Naive thymus-derived CD4-positive, alpha-beta T cell (primary cell): ENCODE measurements around the gene FGFRL1. TPM values are rescaled to one million over a fixed set of nuclear protein-coding genes. Genes with fewer than 3 reads are reported as not detected.
A peak's percentile ranks its signal among the peaks of the same experiment; 100 is the strongest.

Experiments used
- ATAC-seq: fragments of 150-1000 bp; cut with Tn5 transposase; 2 replicates; pipeline ENCODE4 v1.10.0; 2021; ENCODE audit warnings: mild to moderate bottlenecking, moderate library complexity
- CTCF ChIA-PET: fragments of 350-600 bp; sonication (Branson Sonifier 250); formaldehyde crosslinking; loops from one replicate; lab custom pipeline; 2021; ENCODE audit warnings: antibody characterized with exemption; lab: Charles Lee
- POLR2A ChIA-PET: fragments of 350-600 bp; sonication (Branson Sonifier 250); formaldehyde crosslinking; loops from one replicate; lab custom pipeline; 2021; ENCODE audit warnings: antibody characterized with exemption, inconsistent platforms; lab: Charles Lee
- DNase-seq, 9 donors: peaks; one replicate each; pipeline versions ENCODE4 v3.0.0 to v3.0.0-alpha.2; 2020 to 2022; ENCODE audit warnings: mixed read lengths in 1 of 9
- H3K27ac ChIP-seq: one replicate; pipeline ENCODE4 v1.7.0; 2013; ENCODE audit warnings: mild to moderate bottlenecking, low read depth, low read length, moderate library complexity
- H3K27me3 ChIP-seq, 2 donors: one replicate each; pipeline ENCODE4 v1.7.0; 2013; ENCODE audit warnings: low read length in 2 of 2, mild to moderate bottlenecking in 2 of 2, moderate library complexity in 2 of 2; ENCODE audit not compliant: control insufficient read depth in 2 of 2, insufficient read depth in 2 of 2
- H3K36me3 ChIP-seq, 3 experiments: 1 replicate in 2 of 3; 2 replicates in 1 of 3; pipeline ENCODE4 v1.7.0; 2013; ENCODE audit warnings: low read length in 3 of 3, mild to moderate bottlenecking in 3 of 3, moderate library complexity in 1 of 3; ENCODE audit not compliant: insufficient read depth in 3 of 3, control insufficient read depth in 2 of 3
- H3K4me1 ChIP-seq, 2 donors: one replicate each; pipeline ENCODE4 v1.7.0; 2013; ENCODE audit warnings: low read length in 2 of 2, mild to moderate bottlenecking in 2 of 2, moderate library complexity in 1 of 2; ENCODE audit not compliant: control insufficient read depth in 2 of 2, insufficient read depth in 2 of 2
- H3K4me3 ChIP-seq: 2 replicates; pipeline ENCODE4 v1.7.0; 2013; ENCODE audit warnings: mild to moderate bottlenecking, low read length
- H3K9me3 ChIP-seq, 3 experiments: 1 replicate in 2 of 3; 2 replicates in 1 of 3; pipeline ENCODE4 v1.7.0; 2013; ENCODE audit warnings: low read length in 3 of 3; ENCODE audit not compliant: control insufficient read depth in 2 of 3
- H3K27ac Mint-ChIP-seq, 9 donors: one replicate each; pipeline ENCODE4 v1.8.0; 2020 to 2022; ENCODE audit warnings: mixed read lengths in 9 of 9, mild to moderate bottlenecking in 8 of 9, moderate library complexity in 5 of 9, inconsistent platforms in 2 of 9
- H3K27me3 Mint-ChIP-seq, 5 donors: one replicate each; pipeline ENCODE4 v1.8.0; 2021 to 2022; ENCODE audit warnings: mixed read lengths in 5 of 5, mild to moderate bottlenecking in 1 of 5
- H3K36me3 Mint-ChIP-seq, 5 donors: one replicate each; pipeline ENCODE4 v1.8.0; 2020 to 2022; ENCODE audit warnings: mixed read lengths in 5 of 5, mild to moderate bottlenecking in 3 of 5, inconsistent platforms in 1 of 5
- H3K4me1 Mint-ChIP-seq, 7 donors: one replicate each; pipeline ENCODE4 v1.8.0; 2020 to 2022; ENCODE audit warnings: mixed read lengths in 7 of 7, mild to moderate bottlenecking in 3 of 7, inconsistent platforms in 1 of 7
- H3K4me3 Mint-ChIP-seq, 10 donors: one replicate each; pipeline ENCODE4 v1.8.0; 2020 to 2022; ENCODE audit warnings: mild to moderate bottlenecking in 10 of 10, mixed read lengths in 10 of 10, moderate library complexity in 6 of 10, inconsistent platforms in 2 of 10
- H3K9me3 Mint-ChIP-seq, 11 donors: one replicate each; pipeline ENCODE4 v1.8.0; 2020 to 2022; ENCODE audit warnings: mixed read lengths in 11 of 11, mild to moderate bottlenecking in 4 of 11, inconsistent platforms in 1 of 11, moderate library complexity in 1 of 11
- intact Hi-C, 2 donors: fragments of 100-400 bp; cut with micrococcal nuclease; formaldehyde crosslinking; loops; one replicate each; pipeline ENCODE4 v1.15.1; 2023
- polyA plus RNA-seq, 2 donors: library from polyadenylated mRNA; unstranded; fragments of 300-500 nt; fragmentation: Illumina TruSeq; gene quantifications; one replicate each; pipeline ENCODE4 v1.2.3, GENCODE V29; 2021
- total RNA-seq, 6 experiments: library from RNA in 5 of 6; stranded (reverse) in 5 of 6; gene quantifications; 1 replicate in 5 of 6; 2 replicates in 1 of 6; pipeline ENCODE4 v1.2.3 and lab custom pipeline; 2021 to 2026

FGFRL1 gene
- total and polyA plus RNA-seq, 7 experiments from 2014 or later: 0.45 to 28.1 (median 17.7) TPM

- H3K4me1 Mint-ChIP-seq: peaks cover 0 to 4% (median 0%) of the 10 kb centered on the region in 7 donors
- H3K27ac ChIP-seq: no peak overlapping the region
- H3K27me3 Mint-ChIP-seq: peaks cover 0 to 14% (median 0%) of the 10 kb centered on the region in 5 donors
- no peak for ATAC-seq
- H3K36me3 Mint-ChIP-seq: no peaks in the 10 kb centered on the region
- H3K4me3 ChIP-seq: no peak overlapping the region
- no peaks in the 10 kb centered on the region for H3K27me3 ChIP-seq
- DNase-seq: no peak
- H3K27ac Mint-ChIP-seq: no peak overlapping the region
- intact Hi-C loops: no loop called here
- H3K4me1 ChIP-seq: no peaks in the 10 kb centered on the region
- ChIA-PET CTCF (no interaction called here), POLR2A (no interaction called here)
- no peaks in the 10 kb centered on the region for H3K9me3 ChIP-seq
- H3K36me3 ChIP-seq: no peaks in the 10 kb centered on the region
- peaks cover 0 to 1% (median 0%) of the 10 kb centered on the region in 11 donors for H3K9me3 Mint-ChIP-seq
- no peak overlapping the region for H3K4me3 Mint-ChIP-seq
These were observed 28.3 kb downstream of the FGFRL1 start for GRCh38 chr4:1039493-1040343.

GRCh38 chr4:1040344-1041146, 29.1 kb downstream of the FGFRL1 start:
- ChIA-PET CTCF (no interaction called here), POLR2A (no interaction called here)
- Histone ChIP-seq H3K4me3 (no peak overlapping the region), H3K4me1 (no peaks in the 10 kb centered on the region), H3K27ac (no peak overlapping the region), H3K27me3 (no peaks in the 10 kb centered on the region), H3K9me3 (no peaks in the 10 kb centered on the region), H3K36me3 (no peaks in the 10 kb centered on the region)
- H3K27me3 Mint-ChIP-seq: peaks cover 0 to 22% (median 7%) of the 10 kb centered on the region in 5 donors
- H3K4me1 Mint-ChIP-seq: peaks cover 0 to 4% (median 0%) of the 10 kb centered on the region in 7 donors
- peaks cover 0 to 1% (median 0%) of the 10 kb centered on the region in 11 donors for H3K9me3 Mint-ChIP-seq
- H3K4me3 Mint-ChIP-seq: no peak overlapping the region
- DNase-seq (no peak), ATAC-seq (no peak)
- no peak overlapping the region for H3K27ac Mint-ChIP-seq
- intact Hi-C loops: no loop called here
- H3K36me3 Mint-ChIP-seq: no peaks in the 10 kb centered on the region

GRCh38 chr4:1041147-1041935, 29.9 kb downstream of the FGFRL1 start:
- intact Hi-C loops: no loop called here

GRCh38 chr4:1041936-1042330, 30.5 kb downstream of the FGFRL1 start:
- H3K36me3 Mint-ChIP-seq: no peaks in the 10 kb centered on the region
- H3K27me3 ChIP-seq: no peaks in the 10 kb centered on the region
- peaks cover 0 to 6% (median 4%) of the 10 kb centered on the region in 7 donors for H3K4me1 Mint-ChIP-seq
- ChIA-PET CTCF (interaction anchor here (0.7 kb wide), 1 partner anchor 11 kb away, joined by 4 read pairs; no protein-coding TSS in a partner anchor), POLR2A (no interaction called here)
- no peaks in the 10 kb centered on the region for H3K4me1 ChIP-seq
- H3K27ac Mint-ChIP-seq: no peak overlapping the region
- peaks cover 4 to 28% (median 14%) of the 10 kb centered on the region in 5 donors for H3K27me3 Mint-ChIP-seq
- no peak overlapping the region for H3K4me3 ChIP-seq
- H3K4me3 Mint-ChIP-seq: peak overlapping the region in 2 of 10 donors; percentile 32 to 71
- DNase-seq: no peak
- no peak for ATAC-seq
- H3K36me3 ChIP-seq: no peaks in the 10 kb centered on the region
- peaks cover 0 to 2% (median 0%) of the 10 kb centered on the region in 11 donors for H3K9me3 Mint-ChIP-seq
- intact Hi-C loops: no loop called here
- no peak overlapping the region for H3K27ac ChIP-seq
- no peaks in the 10 kb centered on the region for H3K9me3 ChIP-seq

More at GRCh38 chr4:1041147-1041935, 29.9 kb downstream of the FGFRL1 start:
- H3K4me1 ChIP-seq: no peaks in the 10 kb centered on the region
- H3K27ac ChIP-seq: no peak overlapping the region
- Mint-ChIP-seq H3K4me3 (peak overlapping the region in 6 of 10 donors; percentile 27 to 71 (median 39)), H3K27ac (no peak overlapping the region), H3K36me3 (no peaks in the 10 kb centered on the region), H3K9me3 (peaks cover 0 to 1% (median 0%) of the 10 kb centered on the region in 11 donors), H3K27me3 (peaks cover 0 to 24% (median 9%) of the 10 kb centered on the region in 5 donors), H3K4me1 (peaks cover 0 to 4% (median 0%) of the 10 kb centered on the region in 7 donors)
- ATAC-seq (no peak), DNase-seq (no peak)
- H3K36me3 ChIP-seq: no peaks in the 10 kb centered on the region
- CTCF ChIA-PET: interaction anchor here (0.7 kb wide), 1 partner anchor 10 kb away, joined by 4 read pairs; no protein-coding TSS in a partner anchor
- POLR2A ChIA-PET: no interaction called here
- H3K4me3 ChIP-seq: no peak overlapping the region
- no peaks in the 10 kb centered on the region for H3K9me3 ChIP-seq
- no peaks in the 10 kb centered on the region for H3K27me3 ChIP-seq

GRCh38 chr4:1042352-1043055, 31.1 kb downstream of the FGFRL1 start:
- Mint-ChIP-seq H3K27me3 (peaks cover 7 to 32% (median 17%) of the 10 kb centered on the region in 5 donors), H3K4me1 (peaks cover 0 to 6% (median 4%) of the 10 kb centered on the region in 7 donors), H3K36me3 (no peaks in the 10 kb centered on the region), H3K27ac (no peak overlapping the region), H3K4me3 (peak overlapping the region in 1 of 10 donors; percentile 71), H3K9me3 (peaks cover 0 to 2% (median 0%) of the 10 kb centered on the region in 11 donors)
- intact Hi-C loops: no loop called here
- ATAC-seq (no peak), DNase-seq (no peak)
- Histone ChIP-seq H3K4me3 (no peak overlapping the region), H3K9me3 (no peaks in the 10 kb centered on the region), H3K36me3 (no peaks in the 10 kb centered on the region), H3K4me1 (no peaks in the 10 kb centered on the region), H3K27ac (no peak overlapping the region), H3K27me3 (no peaks in the 10 kb centered on the region)
- ChIA-PET POLR2A (no interaction called here), CTCF (no interaction called here)

GRCh38 chr4:1043162-1043561, 31.7 kb downstream of the FGFRL1 start:
- peaks cover 0 to 2% (median 0%) of the 10 kb centered on the region in 11 donors for H3K9me3 Mint-ChIP-seq
- Histone ChIP-seq H3K4me3 (no peak overlapping the region), H3K36me3 (no peaks in the 10 kb centered on the region), H3K27me3 (no peaks in the 10 kb centered on the region), H3K9me3 (no peaks in the 10 kb centered on the region), H3K27ac (no peak overlapping the region), H3K4me1 (no peaks in the 10 kb centered on the region)
- peaks cover 0 to 6% (median 4%) of the 10 kb centered on the region in 7 donors for H3K4me1 Mint-ChIP-seq
- no peak for DNase-seq
- POLR2A ChIA-PET: no interaction called here
- no peak for ATAC-seq
- H3K27me3 Mint-ChIP-seq: peaks cover 13 to 36% (median 21%) of the 10 kb centered on the region in 5 donors
- no peak overlapping the region for H3K27ac Mint-ChIP-seq
- H3K4me3 Mint-ChIP-seq: no peak overlapping the region
- H3K36me3 Mint-ChIP-seq: no peaks in the 10 kb centered on the region
- intact Hi-C loops: no loop called here
- CTCF ChIA-PET: no interaction called here
